Subcutaneous adipose tissue (tissue), 4 donors: ENCODE data around the gene KRTAP9-1. TPM values are rescaled to one million over a fixed set of nuclear protein-coding genes. Genes with fewer than 3 reads are reported as not detected.

ENCODE experiments used
- total RNA-seq, 4 donors: library from RNA; depleted of rRNA; stranded (reverse); fragments of >200 nt; gene quantifications; one replicate each; pipeline ENCODE4 v1.1.0, GENCODE V29; 2016
- TF ChIP-seq, protein P1 (sequence below): fragments of 450-650 bp; IDR thresholded peaks from one replicate; pipeline ENCODE4 v1.5.1; 2016; ENCODE audit warnings: low read depth, mild to moderate bottlenecking, control low read depth, antibody characterized with exemption, moderate library complexity

The KRTAP9-1 gene
- total RNA-seq, 4 donors from 2014 or later = not detected

DNA sequence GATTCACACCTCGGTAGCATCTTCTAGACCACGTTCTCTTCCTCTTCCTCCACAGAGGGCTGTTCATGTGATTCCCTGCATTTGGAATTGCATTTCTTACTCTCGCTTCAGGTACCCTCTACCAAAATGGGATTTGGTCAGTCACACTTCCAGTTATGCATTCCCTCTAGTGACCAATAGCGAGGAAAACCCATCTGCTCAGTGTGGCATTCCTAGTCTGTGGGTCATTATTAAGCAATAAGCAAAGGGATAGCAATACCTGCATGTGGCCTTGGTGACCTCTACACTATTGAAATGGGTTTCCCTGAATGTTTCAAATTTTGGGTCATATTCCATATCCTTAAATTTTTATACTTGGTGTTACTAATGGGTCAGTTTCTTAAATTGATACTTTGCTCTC lies 39.7 kb upstream of the KRTAP9-1 start:
- TF ChIP-seq, protein P1, sequence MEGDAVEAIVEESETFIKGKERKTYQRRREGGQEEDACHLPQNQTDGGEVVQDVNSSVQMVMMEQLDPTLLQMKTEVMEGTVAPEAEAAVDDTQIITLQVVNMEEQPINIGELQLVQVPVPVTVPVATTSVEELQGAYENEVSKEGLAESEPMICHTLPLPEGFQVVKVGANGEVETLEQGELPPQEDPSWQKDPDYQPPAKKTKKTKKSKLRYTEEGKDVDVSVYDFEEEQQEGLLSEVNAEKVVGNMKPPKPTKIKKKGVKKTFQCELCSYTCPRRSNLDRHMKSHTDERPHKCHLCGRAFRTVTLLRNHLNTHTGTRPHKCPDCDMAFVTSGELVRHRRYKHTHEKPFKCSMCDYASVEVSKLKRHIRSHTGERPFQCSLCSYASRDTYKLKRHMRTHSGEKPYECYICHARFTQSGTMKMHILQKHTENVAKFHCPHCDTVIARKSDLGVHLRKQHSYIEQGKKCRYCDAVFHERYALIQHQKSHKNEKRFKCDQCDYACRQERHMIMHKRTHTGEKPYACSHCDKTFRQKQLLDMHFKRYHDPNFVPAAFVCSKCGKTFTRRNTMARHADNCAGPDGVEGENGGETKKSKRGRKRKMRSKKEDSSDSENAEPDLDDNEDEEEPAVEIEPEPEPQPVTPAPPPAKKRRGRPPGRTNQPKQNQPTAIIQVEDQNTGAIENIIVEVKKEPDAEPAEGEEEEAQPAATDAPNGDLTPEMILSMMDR = no peak

DNA sequence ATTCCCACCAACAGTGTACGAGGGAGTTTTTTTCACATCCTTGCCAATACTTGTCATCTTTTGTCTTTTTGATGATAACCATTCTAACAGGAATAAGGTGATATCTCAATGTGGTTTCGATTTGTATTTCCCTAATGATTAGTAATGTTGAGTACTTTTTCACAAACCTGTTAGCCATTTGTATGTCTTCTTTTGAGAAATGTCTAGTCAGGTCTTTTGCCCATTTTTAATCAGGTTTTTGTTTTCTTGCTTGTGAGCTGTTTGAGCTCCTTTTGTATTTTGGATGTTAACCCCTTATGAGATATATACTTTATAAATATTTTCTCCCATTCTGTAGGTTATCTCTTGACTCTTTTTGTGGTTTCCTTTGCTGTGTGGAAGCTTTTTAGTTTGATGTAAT lies 38.2 kb upstream of the KRTAP9-1 start:
- TF ChIP-seq, protein P1 = no peak

DNA sequence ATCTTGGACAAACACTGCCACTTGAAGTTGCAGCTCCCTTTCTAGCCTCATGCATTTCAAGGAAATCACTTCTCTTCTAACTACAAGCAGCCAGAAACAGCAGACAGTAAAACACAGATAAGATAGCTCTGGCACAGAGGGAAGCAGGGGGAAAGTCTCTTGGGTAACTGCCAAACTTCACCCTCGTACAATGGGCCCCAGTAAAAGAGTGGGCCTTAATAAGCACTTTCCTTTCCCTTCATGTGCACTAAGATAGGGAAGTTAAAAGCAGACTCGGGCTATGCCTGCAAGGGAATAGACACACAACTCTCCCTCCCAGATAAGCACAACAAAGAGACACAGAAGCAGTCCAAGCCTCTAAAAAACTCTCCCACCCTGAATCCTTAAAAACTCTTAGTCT lies 35.8 kb upstream of the KRTAP9-1 start:
- TF ChIP-seq, protein P1 = no peak

DNA sequence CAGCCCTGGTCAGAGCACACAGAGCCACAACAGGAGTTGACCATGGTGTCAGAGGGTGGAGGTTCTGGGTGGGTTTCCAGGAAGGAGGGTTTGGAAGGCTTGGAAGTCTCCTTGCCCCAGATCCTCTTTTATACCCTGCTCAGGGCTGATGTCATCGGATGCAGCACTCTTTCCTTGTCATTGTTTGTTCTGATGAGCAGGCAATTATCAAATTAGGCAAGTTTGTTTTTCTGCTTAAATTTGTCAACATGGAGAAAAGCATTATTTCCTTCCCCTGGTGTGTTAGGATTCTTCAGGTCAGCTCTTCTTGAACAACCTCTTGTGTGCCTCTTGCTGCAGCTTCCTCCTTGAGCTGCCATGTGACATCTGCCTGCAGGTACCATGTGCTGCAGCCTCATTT lies 29.0 kb upstream of the KRTAP9-1 start, which contains the start of gene KRTAP4-4:
Gene KRTAP4-4, minus strand, starts transcription at position 101 of the 400 bp plus-strand sequence. Its CDS starts 57 bp downstream, at position 44.
- TF ChIP-seq, protein P1 = no peak

DNA sequence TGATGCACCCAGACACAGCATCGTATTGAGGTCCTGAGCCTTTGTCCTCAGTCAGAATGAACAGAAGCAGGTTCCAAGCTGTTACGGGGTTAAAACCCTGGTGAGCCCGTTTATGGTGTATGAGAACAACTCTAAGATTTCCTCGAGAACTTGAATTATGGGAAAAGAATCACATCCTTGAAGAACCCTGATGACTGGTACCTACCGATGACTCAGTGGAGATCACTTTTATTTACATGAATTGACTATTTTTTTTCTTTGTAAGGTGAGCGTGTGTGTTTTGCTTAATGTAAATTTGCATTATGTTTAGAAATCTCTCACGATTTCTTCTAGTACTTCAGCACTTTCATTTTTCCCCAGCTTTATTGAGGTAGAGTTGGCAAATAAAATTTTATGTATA lies 25.9 kb upstream of the KRTAP9-1 start:
- TF ChIP-seq, protein P1 = no peak

DNA sequence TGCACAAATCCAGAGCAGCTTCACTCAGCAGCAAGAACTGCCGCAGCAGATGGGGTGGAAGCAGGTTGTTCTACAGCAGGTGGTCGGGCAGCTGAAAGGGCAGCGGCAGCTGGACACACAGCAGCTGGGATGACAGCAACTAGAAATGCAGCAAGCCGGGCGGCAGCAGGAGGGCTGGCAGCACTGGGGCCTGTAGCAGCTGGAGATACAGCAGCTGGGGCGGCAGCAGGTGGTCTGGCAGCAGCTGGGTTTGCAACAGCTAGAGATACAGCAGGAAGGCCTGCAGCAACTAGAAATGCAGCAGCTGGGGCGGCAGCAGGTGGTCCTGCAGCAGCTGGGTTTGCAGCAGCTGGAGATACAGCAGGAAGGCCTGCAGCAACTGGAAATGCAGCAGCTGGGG lies 22.1 kb upstream of the KRTAP9-1 start:
- TF ChIP-seq, protein P1 = no peak

DNA sequence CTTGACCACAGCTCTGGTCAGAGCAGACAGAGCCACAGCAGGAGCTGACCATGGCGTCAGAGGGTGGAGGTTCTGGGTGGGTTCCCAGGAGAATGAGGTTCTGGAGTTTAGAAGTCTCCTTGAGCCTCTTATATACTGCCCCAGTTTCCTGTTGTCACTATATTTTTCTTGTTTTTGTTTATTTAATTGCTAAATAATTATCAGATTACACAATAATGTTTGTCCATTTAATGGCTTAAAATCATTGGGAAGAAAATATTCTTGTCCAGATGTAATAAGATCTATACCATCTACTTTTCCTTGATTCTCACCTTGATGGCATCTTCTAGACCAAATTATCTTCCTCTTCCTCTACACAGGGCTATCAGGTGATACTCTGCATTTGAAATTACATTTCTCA lies 21.6 kb upstream of the KRTAP9-1 start, which contains the start of gene KRTAP4-3:
Gene KRTAP4-3, minus strand, starts transcription at position 101 of the 400 bp plus-strand sequence. Its CDS starts 49 bp downstream, at position 52.
- TF ChIP-seq, protein P1 = no peak
